DND-41 (cell line): Measurements from ENCODE around the gene CIITA.

Source experiments
- ATAC-seq: fragments of 200-7000 bp; cut with Tn5 transposase; 3 replicates; pipeline ENCODE4 v1.9.1; 2021; ENCODE audit warnings: low read depth; ENCODE audit not compliant: insufficient read depth
- DNase-seq: peaks from one replicate; pipeline ENCODE4 v3.0.0-alpha.2; 2020
- H2AFZ ChIP-seq: 2 replicates; pipeline ENCODE4 v1.6.0; 2012; ENCODE audit warnings: low read depth, low read length
- H3K27ac ChIP-seq: 2 replicates; pipeline ENCODE4 v1.5.1; 2012; ENCODE audit warnings: low read length, inconsistent platforms
- H3K27me3 ChIP-seq: fragments of 200-600 bp; sonication (generic); 2 replicates; pipeline ENCODE4 v1.6.0; 2012; ENCODE audit warnings: low read length, mild to moderate bottlenecking, inconsistent platforms; ENCODE audit not compliant: insufficient read depth, poor library complexity
- H3K36me3 ChIP-seq: 2 replicates; pipeline ENCODE4 v1.5.1; 2012; ENCODE audit warnings: low read length, inconsistent platforms; ENCODE audit not compliant: insufficient read depth
- H3K4me1 ChIP-seq: 2 replicates; pipeline ENCODE4 v1.5.1; 2012; ENCODE audit warnings: mild to moderate bottlenecking, low read length; ENCODE audit not compliant: insufficient read depth
- H3K4me2 ChIP-seq: 2 replicates; pipeline ENCODE4 v1.6.0; 2012; ENCODE audit warnings: mild to moderate bottlenecking, moderate library complexity, low read length, inconsistent platforms; ENCODE audit not compliant: insufficient read depth
- H3K4me3 ChIP-seq, 2 experiments: fragments of 200-600 bp in 1 of 2; shearing (Covaris generic) in 1 of 2; 2 replicates each; pipeline ENCODE4 v1.5.1; 2012 to 2016; ENCODE audit warnings: inconsistent platforms in 2 of 2, low read length in 2 of 2, mild to moderate bottlenecking in 2 of 2, low read depth in 1 of 2, moderate library complexity in 1 of 2
- H3K79me2 ChIP-seq: 2 replicates; pipeline ENCODE4 v1.6.0; 2012; ENCODE audit warnings: low read length, inconsistent platforms; ENCODE audit not compliant: insufficient read depth
- H3K9ac ChIP-seq: 2 replicates; pipeline ENCODE4 v1.6.0; 2012; ENCODE audit warnings: low read depth, mild to moderate bottlenecking, inconsistent platforms, low read length, moderate library complexity
- H3K9me3 ChIP-seq: 2 replicates; pipeline ENCODE4 v1.5.1; 2012; ENCODE audit warnings: low read length, moderate library complexity, mild to moderate bottlenecking, inconsistent platforms; ENCODE audit not compliant: insufficient read depth, severe bottlenecking
- H4K20me1 ChIP-seq: 2 replicates; pipeline ENCODE4 v1.6.0; 2012; ENCODE audit warnings: low read length; ENCODE audit not compliant: insufficient read depth
- EZH2 ChIP-seq: IDR thresholded peaks from 3 replicates; pipeline ENCODE4 v1.6.1; 2012; ENCODE audit warnings: borderline replicate concordance, low read depth, mild to moderate bottlenecking, moderate library complexity, low read length, inconsistent platforms; ENCODE audit not compliant: severe bottlenecking
- TF ChIP-seq, protein P1 (sequence below): IDR thresholded peaks from 2 replicates; pipeline ENCODE4 v1.5.1; 2012; ENCODE audit warnings: borderline replicate concordance, low read length, moderate library complexity, mild to moderate bottlenecking; ENCODE audit not compliant: poor library complexity, severe bottlenecking; ENCODE audit errors: extremely low read depth

The CIITA gene

GRCh38 chr16:10976634-10977033 is 99.6 kb downstream of the CIITA start:
- Histone ChIP-seq H2AFZ (no peak overlapping the region), H3K4me2 (no peak overlapping the region), H3K9ac (no peak overlapping the region), H3K27me3 (no peaks in the 10 kb centered on the region), H4K20me1 (no peaks in the 10 kb centered on the region), H3K79me2 (peaks cover 12% of the 10 kb centered on the region), H3K36me3 (peaks cover 78% of the 10 kb centered on the region), H3K9me3 (no peaks in the 10 kb centered on the region), H3K4me3 (no peak overlapping the region), H3K4me1 (peaks cover 21% of the 10 kb centered on the region), H3K27ac (peak overlapping the region; percentile 62; the same call in 1 of the 2 replicates)
- ATAC-seq = no peak
- TF ChIP-seq, protein P1, sequence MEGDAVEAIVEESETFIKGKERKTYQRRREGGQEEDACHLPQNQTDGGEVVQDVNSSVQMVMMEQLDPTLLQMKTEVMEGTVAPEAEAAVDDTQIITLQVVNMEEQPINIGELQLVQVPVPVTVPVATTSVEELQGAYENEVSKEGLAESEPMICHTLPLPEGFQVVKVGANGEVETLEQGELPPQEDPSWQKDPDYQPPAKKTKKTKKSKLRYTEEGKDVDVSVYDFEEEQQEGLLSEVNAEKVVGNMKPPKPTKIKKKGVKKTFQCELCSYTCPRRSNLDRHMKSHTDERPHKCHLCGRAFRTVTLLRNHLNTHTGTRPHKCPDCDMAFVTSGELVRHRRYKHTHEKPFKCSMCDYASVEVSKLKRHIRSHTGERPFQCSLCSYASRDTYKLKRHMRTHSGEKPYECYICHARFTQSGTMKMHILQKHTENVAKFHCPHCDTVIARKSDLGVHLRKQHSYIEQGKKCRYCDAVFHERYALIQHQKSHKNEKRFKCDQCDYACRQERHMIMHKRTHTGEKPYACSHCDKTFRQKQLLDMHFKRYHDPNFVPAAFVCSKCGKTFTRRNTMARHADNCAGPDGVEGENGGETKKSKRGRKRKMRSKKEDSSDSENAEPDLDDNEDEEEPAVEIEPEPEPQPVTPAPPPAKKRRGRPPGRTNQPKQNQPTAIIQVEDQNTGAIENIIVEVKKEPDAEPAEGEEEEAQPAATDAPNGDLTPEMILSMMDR = no peak
- TF ChIP-seq EZH2 = no peak
- DNase-seq = no peak

GRCh38 chr16:10978124-10978523 is 101.1 kb downstream of the CIITA start:
- TF ChIP-seq EZH2 = no peak
- TF ChIP-seq, protein P1 = no peak
- H3K36me3 ChIP-seq = peaks cover 79% of the 10 kb centered on the region
- DNase-seq (no peak), ATAC-seq (no peak)
- H3K9ac ChIP-seq = no peak overlapping the region
- no peaks in the 10 kb centered on the region for H3K27me3 ChIP-seq
- H4K20me1 ChIP-seq = no peaks in the 10 kb centered on the region
- peaks cover 3% of the 10 kb centered on the region for H3K79me2 ChIP-seq
- no peak overlapping the region for H3K4me2 ChIP-seq
- H3K4me3 ChIP-seq = no peak overlapping the region
- no peaks in the 10 kb centered on the region for H3K9me3 ChIP-seq
- H3K4me1 ChIP-seq = peaks cover 6% of the 10 kb centered on the region
- H2AFZ ChIP-seq = no peak overlapping the region
- H3K27ac ChIP-seq = peak overlapping the region; percentile 13; the same call in 1 of the 2 replicates

DNA sequence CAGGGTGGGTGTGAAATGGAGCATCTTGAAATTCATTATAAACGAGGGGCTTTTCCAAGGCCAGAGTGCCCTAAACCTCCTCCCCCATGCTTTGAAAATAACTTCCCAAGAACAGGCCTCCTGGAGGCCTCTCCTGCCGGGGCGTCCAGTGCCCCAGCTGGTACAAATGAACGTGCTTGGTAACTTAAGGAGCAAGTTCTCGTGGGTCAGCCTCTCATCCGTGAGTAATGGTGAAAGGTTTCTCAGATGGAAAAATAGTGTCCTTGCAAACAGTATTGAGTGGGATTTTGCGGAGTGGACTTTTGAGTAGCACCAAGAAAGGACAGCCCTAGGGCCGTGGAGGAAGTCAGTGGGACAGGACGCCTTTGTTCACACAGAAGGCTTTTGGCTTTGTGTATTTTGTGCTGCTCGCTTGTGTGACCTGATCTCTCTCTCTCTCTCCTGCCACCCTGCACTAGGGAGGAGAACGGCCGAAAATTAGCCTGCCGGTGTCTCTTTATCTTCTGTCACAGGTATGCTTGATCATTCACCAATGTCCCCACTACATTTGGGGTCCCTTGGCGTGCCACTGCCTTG is 102.0 kb downstream of the CIITA start:
- Histone ChIP-seq H3K36me3 (peaks cover 79% of the 10 kb centered on the region), H3K9me3 (no peaks in the 10 kb centered on the region), H3K4me1 (no peaks in the 10 kb centered on the region), H3K4me2 (no peak overlapping the region), H4K20me1 (no peaks in the 10 kb centered on the region), H3K9ac (no peak overlapping the region), H2AFZ (no peak overlapping the region), H3K27me3 (no peaks in the 10 kb centered on the region), H3K79me2 (no peaks in the 10 kb centered on the region), H3K27ac (0 out of 2 replicates have a peak overlapping the region, but pooled peaks have one; percentile 34), H3K4me3 (no peak overlapping the region)
- ATAC-seq (no peak), DNase-seq (no peak)
- TF ChIP-seq, protein P1 = no peak
- no peak for TF ChIP-seq EZH2
